Ishikawa (cell line): ENCODE measurements around the gene CDIP1.

Source experiments
- CREB1 ChIP-seq: IDR thresholded peaks from 2 replicates; pipeline ENCODE4 v1.6.1; 2012; ENCODE audit warnings: low read depth
- EGR1 ChIP-seq: IDR thresholded peaks from 2 replicates; pipeline ENCODE4 v1.6.1; 2012
- EP300 ChIP-seq: IDR thresholded peaks from 2 replicates; pipeline ENCODE4 v1.6.1; 2012; ENCODE audit warnings: borderline replicate concordance
- FOXM1 ChIP-seq: IDR thresholded peaks from 2 replicates; pipeline ENCODE4 v1.6.1; 2012; ENCODE audit warnings: low read depth, borderline replicate concordance
- MAX ChIP-seq: IDR thresholded peaks from 2 replicates; pipeline ENCODE4 v1.6.1; 2012
- NFIC ChIP-seq: IDR thresholded peaks from 2 replicates; pipeline ENCODE4 v1.6.1; 2012
- RAD21 ChIP-seq: IDR thresholded peaks from 2 replicates; pipeline ENCODE4 v1.6.1; 2012; ENCODE audit warnings: low read depth
- REST ChIP-seq: IDR thresholded peaks from 2 replicates; pipeline ENCODE4 v1.6.1; 2012; ENCODE audit warnings: low read depth, mild to moderate bottlenecking
- TAF1 ChIP-seq: IDR thresholded peaks from 2 replicates; pipeline ENCODE4 v1.6.1; 2012; ENCODE audit warnings: low read depth, mild to moderate bottlenecking
- TCF12 ChIP-seq: IDR thresholded peaks from 2 replicates; pipeline ENCODE4 v1.6.1; 2012; ENCODE audit warnings: low read depth
- TEAD4 ChIP-seq: IDR thresholded peaks from 2 replicates; pipeline ENCODE4 v1.6.1; 2012
- YY1 ChIP-seq: IDR thresholded peaks from 2 replicates; pipeline ENCODE4 v1.6.1; 2012; ENCODE audit warnings: low read depth
- ZBTB7A ChIP-seq: IDR thresholded peaks from 2 replicates; pipeline ENCODE4 v1.6.1; 2012; ENCODE audit warnings: low read depth

GRCh38 chr16:4536391-4537106 lies 2.0 kb downstream of the CDIP1 start:
- TF ChIP-seq NFIC (no peak), FOXM1 (no peak), EP300 (no peak), YY1 (no peak), RAD21 (no peak), TCF12 (no peak), CREB1 (no peak), EGR1 (no peak), MAX (no peak), REST (no peak), ZBTB7A (no peak), TEAD4 (no peak), TAF1 (no peak)
